ENCODE data around the gene SHISA5.

DNA sequence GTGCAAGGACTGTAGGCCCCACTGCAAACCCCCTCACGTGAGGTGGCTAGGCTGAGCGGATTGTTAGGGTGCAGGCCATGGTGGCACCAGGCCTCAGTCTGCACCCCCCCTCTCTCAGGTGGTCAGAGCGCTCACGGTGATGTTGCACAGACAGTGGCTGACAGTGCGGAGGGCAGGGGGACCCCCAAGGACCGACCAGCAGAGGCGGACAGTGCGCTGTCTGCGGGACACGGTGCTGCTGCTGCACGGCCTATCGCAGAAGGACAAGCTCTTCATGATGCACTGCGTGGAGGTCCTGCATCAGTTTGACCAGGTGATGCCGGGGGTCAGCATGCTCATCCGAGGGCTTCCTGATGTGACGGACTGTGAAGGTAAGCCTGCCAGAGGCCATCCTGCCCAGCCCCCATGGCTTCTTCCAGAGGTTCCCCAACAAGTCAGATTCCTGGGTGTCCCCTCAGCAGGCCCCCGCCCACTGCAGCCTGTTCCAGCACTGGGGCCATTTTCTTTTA, 39.2 kb downstream of the SHISA5 start:
- TF ChIP-seq, protein P1, sequence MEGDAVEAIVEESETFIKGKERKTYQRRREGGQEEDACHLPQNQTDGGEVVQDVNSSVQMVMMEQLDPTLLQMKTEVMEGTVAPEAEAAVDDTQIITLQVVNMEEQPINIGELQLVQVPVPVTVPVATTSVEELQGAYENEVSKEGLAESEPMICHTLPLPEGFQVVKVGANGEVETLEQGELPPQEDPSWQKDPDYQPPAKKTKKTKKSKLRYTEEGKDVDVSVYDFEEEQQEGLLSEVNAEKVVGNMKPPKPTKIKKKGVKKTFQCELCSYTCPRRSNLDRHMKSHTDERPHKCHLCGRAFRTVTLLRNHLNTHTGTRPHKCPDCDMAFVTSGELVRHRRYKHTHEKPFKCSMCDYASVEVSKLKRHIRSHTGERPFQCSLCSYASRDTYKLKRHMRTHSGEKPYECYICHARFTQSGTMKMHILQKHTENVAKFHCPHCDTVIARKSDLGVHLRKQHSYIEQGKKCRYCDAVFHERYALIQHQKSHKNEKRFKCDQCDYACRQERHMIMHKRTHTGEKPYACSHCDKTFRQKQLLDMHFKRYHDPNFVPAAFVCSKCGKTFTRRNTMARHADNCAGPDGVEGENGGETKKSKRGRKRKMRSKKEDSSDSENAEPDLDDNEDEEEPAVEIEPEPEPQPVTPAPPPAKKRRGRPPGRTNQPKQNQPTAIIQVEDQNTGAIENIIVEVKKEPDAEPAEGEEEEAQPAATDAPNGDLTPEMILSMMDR (IDR thresholded peaks at IDR 0.05; ENCODE audit: poor library complexity), result no peak
- TF ChIP-seq EZH2 (IDR thresholded peaks at IDR 0.05; ENCODE audit: borderline replicate concordance) (no peak), EZH2phosphoT487 (IDR thresholded peaks at IDR 0.05; ENCODE audit: low read depth, severe bottlenecking, unreplicated experiment) (no peak)
